Mesothelial cell of epicardium (in vitro differentiated cells): ENCODE results near the gene ATP6V0C. TPM values are rescaled to one million over a fixed set of nuclear protein-coding genes. Genes with fewer than 3 reads are reported as not detected.

ENCODE experiments used
- DNase-seq, 2 experiments: peaks; one replicate each; pipeline ENCODE4 v3.0.0; 2021; ENCODE audit warnings: low spot score in 2 of 2; ENCODE audit not compliant: unreplicated experiment in 2 of 2
- H3K27ac Mint-ChIP-seq: 2 replicates; pipeline ENCODE4 v1.8.0; 2021; ENCODE audit warnings: mixed read lengths
- H3K27me3 Mint-ChIP-seq: 2 replicates; pipeline ENCODE4 v1.8.0; 2021; ENCODE audit warnings: low read depth, mixed read lengths
- H3K36me3 Mint-ChIP-seq: 2 replicates; pipeline ENCODE4 v1.8.0; 2021; ENCODE audit warnings: mixed read lengths
- H3K4me1 Mint-ChIP-seq: 2 replicates; pipeline ENCODE4 v1.8.0; 2021; ENCODE audit warnings: mixed read lengths
- H3K4me3 Mint-ChIP-seq: 2 replicates; pipeline ENCODE4 v1.8.0; 2021; ENCODE audit warnings: mild to moderate bottlenecking, moderate library complexity, mixed read lengths
- H3K9me3 Mint-ChIP-seq: 2 replicates; pipeline ENCODE4 v1.8.0; 2021; ENCODE audit warnings: mixed read lengths
- total RNA-seq: library from RNA; stranded (reverse); gene quantifications from 3 replicates; pipeline ENCODE4 v1.2.1, GENCODE V29; 2021
- TF ChIP-seq, protein P1 (sequence below): fragments of 200-600 bp; sonication (generic); IDR thresholded peaks from one replicate; pipeline ENCODE4 v1.5.0; 2021; ENCODE audit warnings: antibody characterized with exemption; ENCODE audit not compliant: unreplicated experiment

Gene ATP6V0C
- total RNA-seq, 1 donor from 2014 or later = 143 TPM

DNA sequence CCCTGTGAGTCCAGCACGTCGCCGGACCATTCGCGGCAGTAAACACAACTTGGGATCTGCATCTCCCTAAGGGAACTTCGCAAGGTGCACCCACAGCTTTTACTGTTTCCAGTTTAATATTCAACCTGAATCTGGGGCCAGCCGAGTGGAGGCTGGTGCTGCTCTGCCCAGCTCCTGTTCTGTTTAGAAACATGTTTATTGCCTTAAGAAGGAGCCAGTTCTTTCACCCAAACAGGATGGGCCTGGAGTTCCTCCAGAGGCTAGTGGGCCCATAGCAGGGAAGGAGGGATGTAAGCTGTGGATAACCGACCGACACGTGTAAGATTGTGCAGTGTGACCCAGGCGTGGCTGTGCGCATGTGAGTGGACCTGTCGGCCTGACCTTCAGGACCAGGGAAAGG lies 21.5 kb upstream of the ATP6V0C start:
- Mint-ChIP-seq H3K4me1 (peaks cover 11% of the 10 kb centered on the region), H3K36me3 (no peaks in the 10 kb centered on the region), H3K27me3 (no peaks in the 10 kb centered on the region), H3K27ac (no peak overlapping the region), H3K4me3 (no peak overlapping the region), H3K9me3 (no peaks in the 10 kb centered on the region)
- no peak for DNase-seq
- TF ChIP-seq, protein P1, sequence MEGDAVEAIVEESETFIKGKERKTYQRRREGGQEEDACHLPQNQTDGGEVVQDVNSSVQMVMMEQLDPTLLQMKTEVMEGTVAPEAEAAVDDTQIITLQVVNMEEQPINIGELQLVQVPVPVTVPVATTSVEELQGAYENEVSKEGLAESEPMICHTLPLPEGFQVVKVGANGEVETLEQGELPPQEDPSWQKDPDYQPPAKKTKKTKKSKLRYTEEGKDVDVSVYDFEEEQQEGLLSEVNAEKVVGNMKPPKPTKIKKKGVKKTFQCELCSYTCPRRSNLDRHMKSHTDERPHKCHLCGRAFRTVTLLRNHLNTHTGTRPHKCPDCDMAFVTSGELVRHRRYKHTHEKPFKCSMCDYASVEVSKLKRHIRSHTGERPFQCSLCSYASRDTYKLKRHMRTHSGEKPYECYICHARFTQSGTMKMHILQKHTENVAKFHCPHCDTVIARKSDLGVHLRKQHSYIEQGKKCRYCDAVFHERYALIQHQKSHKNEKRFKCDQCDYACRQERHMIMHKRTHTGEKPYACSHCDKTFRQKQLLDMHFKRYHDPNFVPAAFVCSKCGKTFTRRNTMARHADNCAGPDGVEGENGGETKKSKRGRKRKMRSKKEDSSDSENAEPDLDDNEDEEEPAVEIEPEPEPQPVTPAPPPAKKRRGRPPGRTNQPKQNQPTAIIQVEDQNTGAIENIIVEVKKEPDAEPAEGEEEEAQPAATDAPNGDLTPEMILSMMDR = no peak

DNA sequence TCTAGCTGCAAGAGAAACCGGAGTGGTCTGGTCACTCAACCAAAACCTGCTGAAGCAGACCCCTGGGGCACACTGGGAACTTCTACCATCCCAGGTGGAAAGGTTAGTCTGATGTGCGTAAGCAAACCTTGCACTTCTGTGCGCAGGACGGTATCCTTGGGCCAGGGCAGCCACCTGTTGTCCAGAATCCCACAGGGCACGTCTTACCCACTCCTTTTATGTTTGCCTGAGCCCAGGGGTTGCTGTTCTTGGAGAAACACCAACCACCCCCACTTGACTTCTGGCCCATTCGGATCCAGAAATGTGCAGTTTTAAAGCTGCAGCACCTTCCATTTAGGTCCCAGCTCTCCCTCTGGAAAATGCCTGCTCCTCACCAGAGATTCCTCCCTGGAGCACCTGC lies 20.1 kb upstream of the ATP6V0C start:
- Mint-ChIP-seq H3K4me3 (no peak overlapping the region), H3K9me3 (no peaks in the 10 kb centered on the region), H3K27me3 (no peaks in the 10 kb centered on the region), H3K4me1 (peaks cover 1% of the 10 kb centered on the region), H3K27ac (no peak overlapping the region), H3K36me3 (peaks cover 5% of the 10 kb centered on the region)
- no peak for DNase-seq
- TF ChIP-seq, protein P1 = no peak

DNA sequence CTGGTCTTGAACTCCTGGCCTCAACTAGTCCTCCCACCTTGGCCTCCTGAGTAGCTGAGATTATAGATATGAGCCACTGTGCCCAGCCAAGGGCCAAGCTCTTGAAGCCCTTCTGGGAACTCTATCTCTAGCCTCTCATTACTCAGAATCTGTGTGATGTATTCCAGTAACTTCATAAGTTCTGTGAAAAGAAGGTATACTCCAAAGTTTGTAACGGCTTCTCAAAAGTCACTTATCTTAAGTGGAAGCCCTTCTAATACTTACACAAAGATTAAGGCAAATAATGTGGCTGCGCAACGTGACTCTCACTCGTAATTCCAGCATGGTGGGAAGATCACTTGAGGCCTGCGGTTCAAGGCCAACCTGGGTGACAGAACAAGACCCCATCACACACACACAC lies 19.1 kb upstream of the ATP6V0C start:
- Mint-ChIP-seq H3K4me1 (no peaks in the 10 kb centered on the region), H3K9me3 (no peaks in the 10 kb centered on the region), H3K4me3 (no peak overlapping the region), H3K36me3 (peaks cover 5% of the 10 kb centered on the region), H3K27me3 (no peaks in the 10 kb centered on the region), H3K27ac (no peak overlapping the region)
- no peak for DNase-seq
- TF ChIP-seq, protein P1 = no peak

DNA sequence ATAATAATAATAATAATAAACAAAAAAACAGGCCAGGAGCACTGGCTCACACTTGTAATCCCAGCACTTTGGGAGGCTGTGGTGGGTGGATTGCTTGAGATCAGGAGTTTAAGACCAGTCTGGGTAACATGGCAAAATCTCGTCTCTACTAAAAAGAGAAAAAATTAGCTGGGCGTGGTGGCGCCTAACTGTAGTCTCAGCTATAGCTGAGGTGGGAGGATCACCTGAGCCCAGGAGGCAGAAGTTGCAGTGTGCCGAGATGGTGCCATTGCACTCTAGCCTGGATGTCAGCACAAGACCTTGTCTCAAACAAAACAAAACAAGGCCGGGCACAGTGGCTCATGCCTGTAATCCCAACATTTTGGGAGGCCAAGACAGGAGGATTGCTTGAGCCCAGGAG lies 18.7 kb upstream of the ATP6V0C start:
- no peak overlapping the region for H3K27ac Mint-ChIP-seq
- no peaks in the 10 kb centered on the region for H3K9me3 Mint-ChIP-seq
- H3K36me3 Mint-ChIP-seq = peaks cover 5% of the 10 kb centered on the region
- TF ChIP-seq, protein P1 = no peak
- no peaks in the 10 kb centered on the region for H3K4me1 Mint-ChIP-seq
- no peak for DNase-seq
- H3K4me3 Mint-ChIP-seq = no peak overlapping the region
- H3K27me3 Mint-ChIP-seq = no peaks in the 10 kb centered on the region

DNA sequence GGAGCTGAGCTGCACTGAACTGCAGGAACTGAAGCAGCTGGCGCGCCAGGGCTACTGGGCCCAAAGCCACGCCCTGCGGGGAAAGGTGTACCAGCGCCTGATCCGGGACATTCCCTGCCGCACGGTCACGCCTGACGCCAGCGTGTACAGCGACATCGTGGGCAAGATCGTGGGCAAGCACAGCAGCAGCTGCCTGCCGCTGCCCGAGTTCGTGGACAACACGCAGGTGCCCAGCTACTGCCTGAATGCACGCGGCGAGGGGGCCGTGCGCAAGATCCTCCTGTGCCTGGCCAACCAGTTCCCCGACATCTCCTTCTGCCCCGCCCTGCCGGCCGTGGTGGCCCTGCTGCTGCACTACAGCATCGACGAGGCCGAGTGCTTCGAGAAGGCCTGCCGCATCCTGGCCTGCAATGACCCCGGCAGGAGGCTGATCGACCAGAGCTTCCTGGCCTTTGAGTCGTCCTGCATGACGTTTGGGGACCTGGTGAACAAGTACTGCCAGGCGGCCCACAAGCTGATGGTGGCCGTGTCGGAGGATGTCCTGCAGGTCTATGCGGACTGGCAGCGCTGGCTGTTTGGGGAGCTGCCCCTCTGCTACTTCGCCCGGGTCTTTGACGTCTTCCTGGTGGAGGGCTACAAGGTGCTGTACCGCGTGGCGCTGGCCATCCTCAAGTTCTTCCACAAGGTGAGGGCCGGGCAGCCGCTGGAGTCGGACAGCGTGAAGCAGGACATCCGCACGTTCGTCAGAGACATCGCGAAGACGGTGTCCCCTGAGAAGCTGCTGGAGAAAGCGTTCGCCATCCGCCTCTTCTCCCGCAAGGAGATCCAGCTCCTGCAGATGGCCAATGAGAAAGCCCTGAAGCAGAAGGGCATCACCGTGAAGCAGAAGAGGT lies 17.3 kb upstream of the ATP6V0C start:
- Mint-ChIP-seq H3K27ac (no peak overlapping the region), H3K36me3 (peaks cover 5% of the 10 kb centered on the region), H3K27me3 (no peaks in the 10 kb centered on the region), H3K4me3 (no peak overlapping the region), H3K4me1 (no peaks in the 10 kb centered on the region), H3K9me3 (no peaks in the 10 kb centered on the region)
- TF ChIP-seq, protein P1 = no peak
- DNase-seq = no peak
